ENCODE measurements around the gene INSYN2B.

- no peak for TF ChIP-seq CTBP1 (IDR thresholded peaks at IDR 0.05; ENCODE audit: borderline replicate concordance)
- no peak for TF ChIP-seq TARDBP (IDR thresholded peaks at IDR 0.05)
These were observed 129.9 kb downstream of the INSYN2B start for GRCh38 chr5:169850409-169850808.
